NCI-H146 (cell line): ENCODE data around the gene ASCL2.
A peak's percentile ranks its signal among the peaks of the same experiment; 100 is the strongest.

ENCODE experiments used
- DNase-seq: peaks from one replicate; lab custom pipeline; 2025; lab: John Stamatoyannopoulos, UW

The ASCL2 gene, protein sequence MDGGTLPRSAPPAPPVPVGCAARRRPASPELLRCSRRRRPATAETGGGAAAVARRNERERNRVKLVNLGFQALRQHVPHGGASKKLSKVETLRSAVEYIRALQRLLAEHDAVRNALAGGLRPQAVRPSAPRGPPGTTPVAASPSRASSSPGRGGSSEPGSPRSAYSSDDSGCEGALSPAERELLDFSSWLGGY

GRCh38 chr11:2270322-2271076, at the start of gene ASCL2:
Gene ASCL2 (minus strand): TSS chr11:2270588. CDS start chr11:2270332, 256 bp downstream.
- no peak for DNase-seq

- no peak for DNase-seq
Observed at GRCh38 chr11:2319791-2320472, 49.5 kb upstream of the ASCL2 start.

- no peak for DNase-seq
Observed at GRCh38 chr11:2318707-2319106, 48.3 kb upstream of the ASCL2 start.

GRCh38 chr11:2318123-2318522, 47.7 kb upstream of the ASCL2 start:
- no peak for DNase-seq

DNA sequence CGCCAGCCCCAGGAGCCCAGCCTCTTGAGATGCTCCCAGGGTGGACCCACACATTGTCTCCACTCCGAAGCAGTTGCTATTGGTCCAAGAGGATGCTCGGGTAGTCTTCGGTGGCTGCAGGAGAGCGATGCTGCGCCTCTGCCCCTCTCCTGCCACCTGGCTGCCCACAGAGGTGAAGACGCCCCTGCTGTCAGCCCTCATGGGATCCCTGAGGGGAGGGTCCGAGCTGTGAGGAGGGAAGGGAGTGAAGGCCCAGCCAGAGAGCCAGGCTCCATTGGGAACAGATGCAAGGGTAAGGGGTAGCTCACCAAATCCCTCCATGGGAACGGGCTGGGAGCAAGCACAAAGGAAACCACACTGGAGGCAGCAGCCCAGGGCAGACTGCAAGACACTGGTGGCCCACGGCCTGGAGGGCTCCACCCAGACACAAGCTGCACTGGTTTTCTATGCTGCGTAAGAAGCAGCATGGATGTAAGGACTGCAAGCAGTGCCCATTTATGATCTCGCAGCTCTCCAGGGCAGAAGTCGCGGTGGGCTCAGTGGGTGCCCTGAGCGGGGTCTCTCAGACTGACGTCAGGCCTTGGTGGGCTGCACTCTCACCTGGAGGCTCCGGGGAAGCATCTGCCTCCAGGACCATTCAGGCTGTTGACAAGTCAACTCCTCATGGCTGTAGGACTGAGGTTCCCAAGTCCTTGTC, 47.1 kb upstream of the ASCL2 start:
- DNase-seq = no peak

GRCh38 chr11:2316963-2317244, 46.5 kb upstream of the ASCL2 start:
- no peak for DNase-seq

DNA sequence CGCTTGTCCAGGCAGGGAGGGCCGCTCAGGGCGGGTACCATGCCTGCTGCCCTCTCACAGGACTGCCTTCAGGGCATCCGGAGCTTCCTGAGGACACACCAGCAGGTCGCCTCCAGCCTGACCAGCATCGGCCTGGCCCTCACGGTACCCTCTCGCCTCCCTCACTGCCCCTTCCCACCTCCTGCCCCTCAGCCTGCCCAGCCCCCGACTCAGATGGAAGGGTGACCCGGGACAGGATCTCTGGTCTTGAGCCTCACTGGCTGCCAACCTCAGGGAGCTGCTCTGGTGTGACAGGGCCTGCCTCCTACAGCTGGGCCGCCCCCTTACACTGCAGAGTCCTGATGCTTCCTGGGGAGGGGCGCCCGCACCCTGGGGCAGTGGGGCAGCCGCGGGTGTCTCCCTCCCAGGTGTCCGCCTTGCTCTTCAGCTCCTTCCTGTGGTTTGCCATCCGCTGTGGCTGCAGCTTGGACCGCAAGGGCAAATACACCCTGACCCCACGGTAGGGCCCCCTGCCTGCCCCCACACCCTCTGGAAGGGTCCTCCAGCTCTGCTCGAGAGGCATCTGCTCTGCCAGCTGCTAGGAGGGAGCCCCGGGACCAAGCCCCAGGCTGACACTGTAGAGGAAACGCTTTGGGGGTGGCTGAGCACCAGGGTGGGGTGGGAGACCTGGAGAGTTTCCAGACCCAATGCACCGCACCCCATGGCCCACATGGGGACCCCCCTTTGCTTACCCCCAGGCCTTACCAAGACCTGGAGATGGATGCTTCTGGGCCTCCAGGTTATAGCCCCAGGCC, 46.0 kb upstream of the ASCL2 start:
- DNase-seq = no peak

DNA sequence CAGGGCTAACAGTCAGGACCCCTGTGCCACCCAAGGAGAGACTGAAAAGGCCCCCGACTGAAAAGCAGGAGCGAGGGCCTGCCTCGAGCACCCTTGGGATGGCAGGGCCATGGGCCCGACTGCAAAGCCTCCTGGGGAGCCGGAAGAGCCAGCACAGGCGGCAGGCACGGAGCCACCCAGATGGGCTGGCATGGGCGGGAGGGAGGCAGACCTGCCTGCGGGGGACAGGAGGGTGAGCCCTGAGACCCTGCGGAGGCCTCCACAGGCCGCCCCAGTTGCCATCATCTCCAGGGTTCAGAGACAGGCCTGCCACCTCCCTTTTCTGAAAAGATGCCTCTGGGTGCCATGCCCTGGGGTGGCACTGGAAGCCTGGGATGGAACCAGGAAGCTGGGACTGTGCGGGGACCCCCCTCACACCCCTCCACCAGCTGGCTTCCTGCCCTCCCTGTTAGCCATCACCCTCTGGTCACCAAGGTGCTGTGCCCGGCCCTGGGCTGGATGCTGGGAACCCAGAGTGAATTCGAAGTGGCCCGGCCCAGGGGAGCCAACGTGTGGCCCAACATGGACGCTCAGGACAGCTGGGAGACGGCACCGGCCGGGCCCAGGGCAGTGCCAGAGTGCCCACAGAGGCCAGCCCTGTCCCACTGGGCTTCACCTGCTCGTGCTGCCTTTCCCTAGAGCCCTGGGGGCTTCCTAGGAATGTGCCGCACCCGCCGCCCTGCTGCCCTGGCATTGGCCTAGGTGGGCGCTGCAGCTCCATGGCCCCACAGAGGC, 45.2 kb upstream of the ASCL2 start:
- no peak for DNase-seq

GRCh38 chr11:2314525-2315394, 44.4 kb upstream of the ASCL2 start:
- DNase-seq = peak; percentile 19

DNA sequence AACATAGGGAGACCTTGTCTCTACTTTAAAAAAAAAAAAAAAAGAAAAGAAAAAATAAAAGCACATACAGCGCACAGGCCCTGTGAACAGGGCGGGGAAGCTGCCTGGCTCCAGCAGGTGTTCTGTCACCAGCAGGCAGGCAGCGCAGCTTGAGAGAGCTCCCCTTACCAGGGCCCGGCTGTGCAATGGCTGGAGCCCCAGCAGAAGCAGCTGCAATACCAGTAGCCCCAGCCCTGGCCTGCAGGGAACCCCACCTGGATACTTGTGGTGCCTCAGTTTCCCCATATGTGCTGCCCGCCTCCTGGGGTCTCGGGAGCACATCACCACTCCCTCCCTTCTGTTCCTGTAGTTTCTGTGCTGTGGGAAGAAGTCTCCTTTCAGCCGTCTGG, 43.7 kb upstream of the ASCL2 start:
- DNase-seq = no peak

- DNase-seq = no peak
Observed at GRCh38 chr11:2313051-2313951, 42.9 kb upstream of the ASCL2 start.

DNA sequence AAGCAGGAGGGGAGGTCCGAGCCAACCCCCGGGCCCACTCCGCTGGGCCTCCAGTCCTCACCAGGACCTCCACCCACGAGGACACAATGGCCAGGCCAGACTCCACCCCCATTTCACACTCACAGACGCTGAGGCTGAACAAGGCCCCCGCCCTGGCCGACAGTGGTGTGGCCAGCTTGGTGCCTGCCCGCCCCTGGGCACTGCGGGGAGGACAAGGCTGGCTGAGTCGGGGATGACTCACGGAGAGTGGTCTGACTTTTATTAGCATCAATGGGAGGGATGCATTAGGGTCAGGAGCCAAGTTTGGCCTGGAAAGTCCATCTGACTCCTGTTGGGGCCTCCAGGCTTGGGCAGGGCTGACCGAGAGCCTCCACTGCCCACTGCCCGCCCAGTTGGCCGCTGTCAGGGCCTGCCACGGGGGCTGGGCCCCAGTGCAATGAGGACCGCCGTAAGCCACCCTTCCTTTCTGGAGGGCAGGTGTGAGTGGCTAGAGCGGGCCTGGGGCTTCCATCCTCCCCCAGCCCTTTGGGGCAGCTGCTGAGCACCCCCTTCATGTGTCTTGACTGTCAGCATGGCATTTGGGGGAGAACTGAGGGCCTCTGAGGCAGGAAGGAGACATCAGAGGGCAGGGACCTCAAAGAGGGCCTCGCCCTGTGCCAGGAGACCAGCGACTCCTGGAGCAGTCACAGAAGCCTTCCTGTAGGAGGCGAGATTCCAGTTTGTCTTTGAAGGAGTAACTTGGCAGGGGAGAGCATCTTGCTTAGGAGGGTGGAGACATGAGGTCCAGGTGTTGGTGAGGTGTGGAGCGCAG, 42.0 kb upstream of the ASCL2 start:
- no peak for DNase-seq

- peak; percentile 31 for DNase-seq
Observed at GRCh38 chr11:2311353-2312133, 41.2 kb upstream of the ASCL2 start.

- DNase-seq = no peak
Observed at GRCh38 chr11:2310786-2311352, 40.5 kb upstream of the ASCL2 start.

DNA sequence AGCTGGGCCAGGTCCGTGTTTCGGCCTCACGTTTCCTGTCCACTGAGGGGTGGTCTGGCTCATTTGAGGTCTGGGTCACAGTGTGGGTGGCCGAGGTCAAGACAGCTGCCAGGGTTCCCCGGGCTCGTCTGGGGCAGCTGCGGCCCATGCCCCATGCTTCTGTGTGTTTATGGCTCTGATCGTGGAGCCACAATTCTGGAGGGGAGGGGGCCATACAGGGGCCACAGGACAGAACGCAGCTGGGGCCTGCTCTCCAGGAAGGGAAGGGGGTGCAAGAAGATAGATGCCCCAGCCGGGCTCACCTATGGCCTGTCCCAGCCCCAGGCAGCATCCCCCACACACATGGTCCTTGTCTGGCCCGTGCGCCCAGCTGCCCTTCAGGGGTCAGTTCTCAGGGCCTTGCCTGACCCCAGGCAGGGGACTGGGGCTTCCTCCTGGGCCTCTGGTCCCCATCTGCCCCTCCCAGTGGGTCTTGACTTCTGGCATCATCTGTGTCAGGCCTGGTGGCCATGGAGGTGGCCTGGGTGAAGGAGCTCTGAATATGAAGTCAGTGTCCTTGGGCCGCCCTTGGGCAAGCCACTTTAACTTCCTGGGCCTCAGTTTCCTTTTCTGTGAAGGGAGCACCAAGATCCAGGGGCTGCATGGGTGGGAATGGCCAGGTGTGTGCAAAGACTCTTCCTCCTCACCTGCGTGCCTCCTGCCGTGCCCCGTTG, 39.8 kb upstream of the ASCL2 start:
- no peak for DNase-seq

DNA sequence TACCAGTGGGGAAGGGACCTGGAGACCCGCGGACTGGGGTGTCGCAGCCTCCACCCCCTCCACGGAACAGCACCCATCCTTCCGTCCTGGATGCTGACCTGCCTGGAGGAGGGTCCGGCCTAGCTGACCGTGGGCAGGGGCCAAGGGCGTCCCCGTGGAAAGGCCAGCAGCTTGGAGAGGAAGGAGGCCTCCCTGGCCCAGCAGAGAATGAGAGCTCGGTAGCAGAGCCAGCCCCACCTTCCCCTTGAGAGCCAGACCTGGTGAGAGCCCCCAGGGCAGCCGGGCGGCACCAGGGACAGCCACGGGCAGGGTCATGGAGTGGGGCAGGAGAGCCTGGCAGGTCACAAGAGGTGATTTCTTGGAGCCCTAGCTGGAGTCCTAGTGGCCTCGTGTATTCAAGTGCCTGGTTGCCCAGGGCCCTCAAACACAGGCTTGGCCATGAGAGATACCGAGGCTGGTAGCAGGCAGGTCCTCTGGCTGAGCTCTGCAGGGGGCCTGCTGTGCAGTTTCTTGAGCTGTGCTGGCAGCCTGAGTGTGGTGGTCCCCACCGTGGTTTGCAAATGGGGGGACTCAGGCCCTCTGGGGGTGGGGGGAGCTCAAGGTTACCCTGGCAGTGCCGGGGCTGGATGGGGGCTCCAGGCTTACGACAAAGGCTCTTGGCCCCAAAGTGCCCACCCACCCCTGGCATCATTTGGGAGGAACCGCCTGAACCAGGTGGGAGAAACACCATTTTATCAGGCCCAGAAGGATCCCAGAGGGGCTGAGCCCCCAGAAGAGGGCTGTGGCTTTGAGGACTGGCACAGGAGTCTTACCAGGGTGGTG, 39.1 kb upstream of the ASCL2 start:
- no peak for DNase-seq
